ENCODE results near the gene GRSF1. TPM values are rescaled to one million over a fixed set of nuclear protein-coding genes. Genes with fewer than 3 reads are reported as not detected.

Gene GRSF1
- total and polyA plus RNA-seq, 2 donors (not counting 1 experiment from before 2014, with no cell fraction given): 23.7 to 43.2 TPM

GRCh38 chr4:70868778-70869177 is 29.1 kb upstream of the GRSF1 start:
- no peaks in the 10 kb centered on the region for H3K27me3 ChIP-seq (replicated peaks in 1 of 4; ENCODE audit: control extremely low read depth in 1 of 4, control insufficient read depth in 3 of 4, insufficient read depth in 4 of 4, low read length in 3 of 4)
- ChIA-PET POLR2A (interaction anchor here (0.5 kb wide), 1 partner anchor 156 kb away, joined by 3 read pairs; no protein-coding TSS in a partner anchor), CTCF (no interaction called here)
- no peak overlapping the region for H2AFZ ChIP-seq (ENCODE audit: insufficient read depth, low read depth, low read length, poor library complexity, severe bottlenecking)
- peaks cover 0 to 4% of the 10 kb centered on the region in 2 donors for H3K4me1 ChIP-seq (ENCODE audit: control insufficient read depth in 2 of 2, insufficient read depth in 2 of 2, low read length in 2 of 2)
- H3K27ac ChIP-seq (ENCODE audit: low read length in 2 of 2): no peak overlapping the region
- H4K20me1 ChIP-seq (ENCODE audit: control insufficient read depth, insufficient read depth, low read length, poor library complexity, severe bottlenecking): no peaks in the 10 kb centered on the region
- H3K9me3 Mint-ChIP-seq (ENCODE audit: insufficient read depth): no peaks in the 10 kb centered on the region
- H3K9me3 ChIP-seq (ENCODE audit: control extremely low read depth in 1 of 3, control insufficient read depth in 2 of 3, insufficient read depth in 1 of 3, low read length in 2 of 3): no peaks in the 10 kb centered on the region
- H3K27ac Mint-ChIP-seq: no peak overlapping the region
- no peaks in the 10 kb centered on the region for H3K27me3 Mint-ChIP-seq
- no peak overlapping the region for H3K4me3 Mint-ChIP-seq
- no peaks in the 10 kb centered on the region for H3K79me2 ChIP-seq (ENCODE audit: control insufficient read depth, insufficient read depth, low read length)
- no peaks in the 10 kb centered on the region for H3K36me3 ChIP-seq (replicated peaks in 1 of 2; ENCODE audit: control extremely low read depth in 1 of 2, control insufficient read depth in 1 of 2, extremely low read depth in 1 of 2, insufficient read depth in 2 of 2, low read length in 1 of 2)
- no peak overlapping the region for H3K9ac ChIP-seq (ENCODE audit: low read length)
- no peak for ATAC-seq (ENCODE audit: low read depth)
- no peaks in the 10 kb centered on the region for H3K4me1 Mint-ChIP-seq
- no peak overlapping the region for H3K4me2 ChIP-seq (replicated peaks; ENCODE audit: low read depth, low read length, poor library complexity, severe bottlenecking)
- no peak overlapping the region for H3K4me3 ChIP-seq (ENCODE audit: control extremely low read depth in 1 of 5, extremely low read depth in 1 of 5, insufficient read depth in 1 of 5, low read depth in 2 of 5, low read length in 4 of 5)
- intact Hi-C loops (cut with micrococcal nuclease): no loop called here
- TF ChIP-seq EZH2 (IDR thresholded peaks at IDR 0.05; ENCODE audit: borderline replicate concordance, insufficient read depth, low read depth, low read length, poor library complexity, severe bottlenecking): no peak
- no peak for DNase-seq

DNA sequence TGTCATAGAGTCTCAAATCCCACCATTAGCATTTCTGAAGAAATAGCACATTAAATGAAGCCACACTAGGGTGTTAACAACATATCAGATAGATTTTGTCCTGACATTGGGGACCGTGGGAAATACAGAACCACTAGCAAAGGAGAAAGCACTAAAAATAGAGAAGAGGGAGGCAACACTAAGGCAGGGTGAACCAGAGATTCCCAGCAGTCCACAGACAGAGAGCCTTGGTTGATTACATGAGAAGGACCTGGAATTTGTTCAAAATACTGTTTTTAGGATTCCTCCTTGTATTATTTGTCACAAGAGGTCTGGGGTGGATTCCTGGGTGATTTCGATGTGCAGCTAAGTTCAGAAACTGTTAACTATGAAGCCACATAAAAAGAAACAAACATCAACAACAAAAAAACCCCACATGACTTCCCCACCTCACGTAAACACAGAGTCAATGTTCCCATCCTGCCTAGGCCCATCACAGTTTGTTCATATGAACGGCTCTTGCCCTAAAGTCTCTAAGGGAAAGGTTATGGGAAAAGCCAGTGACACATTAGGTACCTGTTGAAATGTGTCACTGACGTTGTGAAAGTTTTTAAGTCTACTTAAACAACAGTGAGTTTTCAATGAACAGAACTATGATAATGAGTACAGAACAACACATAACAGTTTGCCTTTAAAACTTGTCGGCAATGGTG is 23.6 kb upstream of the GRSF1 start:
- no peak for TF ChIP-seq EZH2 (IDR thresholded peaks at IDR 0.05; ENCODE audit: borderline replicate concordance, insufficient read depth, low read depth, low read length, poor library complexity, severe bottlenecking)
- TF ChIP-seq, protein P1, sequence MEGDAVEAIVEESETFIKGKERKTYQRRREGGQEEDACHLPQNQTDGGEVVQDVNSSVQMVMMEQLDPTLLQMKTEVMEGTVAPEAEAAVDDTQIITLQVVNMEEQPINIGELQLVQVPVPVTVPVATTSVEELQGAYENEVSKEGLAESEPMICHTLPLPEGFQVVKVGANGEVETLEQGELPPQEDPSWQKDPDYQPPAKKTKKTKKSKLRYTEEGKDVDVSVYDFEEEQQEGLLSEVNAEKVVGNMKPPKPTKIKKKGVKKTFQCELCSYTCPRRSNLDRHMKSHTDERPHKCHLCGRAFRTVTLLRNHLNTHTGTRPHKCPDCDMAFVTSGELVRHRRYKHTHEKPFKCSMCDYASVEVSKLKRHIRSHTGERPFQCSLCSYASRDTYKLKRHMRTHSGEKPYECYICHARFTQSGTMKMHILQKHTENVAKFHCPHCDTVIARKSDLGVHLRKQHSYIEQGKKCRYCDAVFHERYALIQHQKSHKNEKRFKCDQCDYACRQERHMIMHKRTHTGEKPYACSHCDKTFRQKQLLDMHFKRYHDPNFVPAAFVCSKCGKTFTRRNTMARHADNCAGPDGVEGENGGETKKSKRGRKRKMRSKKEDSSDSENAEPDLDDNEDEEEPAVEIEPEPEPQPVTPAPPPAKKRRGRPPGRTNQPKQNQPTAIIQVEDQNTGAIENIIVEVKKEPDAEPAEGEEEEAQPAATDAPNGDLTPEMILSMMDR (IDR thresholded peaks at IDR 0.05): no peak
- H3K4me3 ChIP-seq (ENCODE audit: control extremely low read depth in 1 of 5, extremely low read depth in 1 of 5, insufficient read depth in 1 of 5, low read depth in 2 of 5, low read length in 4 of 5): no peak overlapping the region
- peaks cover 0 to 4% of the 10 kb centered on the region in 2 donors for H3K4me1 ChIP-seq (ENCODE audit: control insufficient read depth in 2 of 2, insufficient read depth in 2 of 2, low read length in 2 of 2)
- no peaks in the 10 kb centered on the region for H3K27me3 Mint-ChIP-seq
- CTCF ChIA-PET: interaction anchor here (1.6 kb wide), 1 partner anchor 13 kb away, joined by 3 read pairs; no protein-coding TSS in a partner anchor
- H3K27ac ChIP-seq (ENCODE audit: low read length in 2 of 2): no peak overlapping the region
- H3K9me3 Mint-ChIP-seq (ENCODE audit: insufficient read depth): no peaks in the 10 kb centered on the region
- no peaks in the 10 kb centered on the region for H3K79me2 ChIP-seq (ENCODE audit: control insufficient read depth, insufficient read depth, low read length)
- H4K20me1 ChIP-seq (ENCODE audit: control insufficient read depth, insufficient read depth, low read length, poor library complexity, severe bottlenecking): no peaks in the 10 kb centered on the region
- DNase-seq (no peak), ATAC-seq (ENCODE audit: low read depth) (no peak)
- intact Hi-C loops (cut with micrococcal nuclease): no loop called here
- H2AFZ ChIP-seq (ENCODE audit: insufficient read depth, low read depth, low read length, poor library complexity, severe bottlenecking): no peak overlapping the region
- H3K9me3 ChIP-seq (ENCODE audit: control extremely low read depth in 1 of 3, control insufficient read depth in 2 of 3, insufficient read depth in 1 of 3, low read length in 2 of 3): no peaks in the 10 kb centered on the region
- no peaks in the 10 kb centered on the region for H3K27me3 ChIP-seq (replicated peaks in 1 of 4; ENCODE audit: control extremely low read depth in 1 of 4, control insufficient read depth in 3 of 4, insufficient read depth in 4 of 4, low read length in 3 of 4)
- peaks cover 5% of the 10 kb centered on the region for H3K4me1 Mint-ChIP-seq
- no peak overlapping the region for H3K9ac ChIP-seq (ENCODE audit: low read length)
- WGBS (ENCODE audit: insufficient coverage): 88% methylated on average over 1 of the region's 6 CpGs
- H3K4me2 ChIP-seq (replicated peaks; ENCODE audit: low read depth, low read length, poor library complexity, severe bottlenecking): no peak overlapping the region
- POLR2A ChIA-PET: interaction anchor here (1.0 kb wide), 1 partner anchor 11 kb away, joined by 4 read pairs; no protein-coding TSS in a partner anchor
- no peak overlapping the region for H3K4me3 Mint-ChIP-seq
- no peaks in the 10 kb centered on the region for H3K36me3 ChIP-seq (replicated peaks in 1 of 2; ENCODE audit: control extremely low read depth in 1 of 2, control insufficient read depth in 1 of 2, extremely low read depth in 1 of 2, insufficient read depth in 2 of 2, low read length in 1 of 2)
- peak overlapping the region; percentile 32 for H3K27ac Mint-ChIP-seq

All from B cell (primary cell).